HEK293 (cell line): Measurements from ENCODE around the gene CREB5.

Experiments used
- HOXA7 ChIP-seq: sonication (generic); formaldehyde crosslinking; IDR thresholded peaks from 2 replicates; pipeline ENCODE4 v1.8.1; 2022; ENCODE audit warnings: missing genetic modification reagents, borderline replicate concordance
- IKZF3 ChIP-seq: fragments of 450-650 bp; IDR thresholded peaks from 2 replicates; pipeline ENCODE4 v1.5.0; 2018; ENCODE audit warnings: missing biosample characterization, mild to moderate bottlenecking, missing genetic modification characterization, moderate library complexity
- KLF10 ChIP-seq: fragments of 450-650 bp; IDR thresholded peaks from 2 replicates; pipeline ENCODE4 v1.5.1; 2018; ENCODE audit warnings: missing biosample characterization, mild to moderate bottlenecking, missing genetic modification characterization
- KLF8 ChIP-seq: fragments of 450-650 bp; formaldehyde crosslinking; IDR thresholded peaks from 2 replicates; pipeline ENCODE4 v1.5.1; 2016; ENCODE audit warnings: missing biosample characterization, missing genetic modification characterization
- OSR2 ChIP-seq: fragments of 450-650 bp; formaldehyde crosslinking; IDR thresholded peaks from 2 replicates; pipeline ENCODE4 v1.5.1; 2016; ENCODE audit warnings: missing biosample characterization, missing genetic modification characterization
- RBAK ChIP-seq: fragments of 450-650 bp; formaldehyde crosslinking; IDR thresholded peaks from 2 replicates; pipeline ENCODE4 v1.5.1; 2016; ENCODE audit warnings: missing biosample characterization, missing genetic modification characterization
- SP3 ChIP-seq: fragments of 450-650 bp; formaldehyde crosslinking; IDR thresholded peaks from 2 replicates; pipeline ENCODE4 v1.5.1; 2016; ENCODE audit warnings: missing biosample characterization, missing genetic modification characterization
- ZBTB1 ChIP-seq: fragments of 450-650 bp; formaldehyde crosslinking; IDR thresholded peaks from 2 replicates; pipeline ENCODE4 v1.5.1; 2016; ENCODE audit warnings: missing biosample characterization, missing genetic modification characterization
- ZBTB48 ChIP-seq: fragments of 450-650 bp; formaldehyde crosslinking; IDR thresholded peaks from 2 replicates; pipeline ENCODE4 v1.5.1; 2016; ENCODE audit warnings: missing biosample characterization, missing genetic modification characterization
- ZBTB49 ChIP-seq: fragments of 450-650 bp; formaldehyde crosslinking; IDR thresholded peaks from 2 replicates; pipeline ENCODE4 v1.5.1; 2016; ENCODE audit warnings: missing biosample characterization, missing genetic modification characterization, low read depth
- ZNF114 ChIP-seq: fragments of 450-650 bp; formaldehyde crosslinking; IDR thresholded peaks from 2 replicates; pipeline ENCODE4 v1.5.0; 2017; ENCODE audit warnings: missing biosample characterization, missing genetic modification characterization
- ZNF132 ChIP-seq: fragments of 450-650 bp; formaldehyde crosslinking; IDR thresholded peaks from 2 replicates; pipeline ENCODE4 v1.5.1; 2017; ENCODE audit warnings: missing biosample characterization, missing genetic modification characterization, borderline replicate concordance
- ZNF175 ChIP-seq: fragments of 450-650 bp; formaldehyde crosslinking; IDR thresholded peaks from 2 replicates; pipeline ENCODE4 v1.5.1; 2016; ENCODE audit warnings: missing biosample characterization, missing genetic modification characterization
- ZNF211 ChIP-seq: fragments of 450-650 bp; formaldehyde crosslinking; IDR thresholded peaks from 2 replicates; pipeline ENCODE4 v1.5.1; 2016; ENCODE audit warnings: low read depth, missing biosample characterization, missing genetic modification characterization
- ZNF221 ChIP-seq: fragments of 450-650 bp; formaldehyde crosslinking; IDR thresholded peaks from 2 replicates; pipeline ENCODE4 v1.5.1; 2017; ENCODE audit warnings: missing biosample characterization, missing genetic modification characterization, borderline replicate concordance
- ZNF239 ChIP-seq: fragments of 450-650 bp; formaldehyde crosslinking; IDR thresholded peaks from 2 replicates; pipeline ENCODE4 v1.5.1; 2016; ENCODE audit warnings: missing biosample characterization, missing genetic modification characterization
- ZNF24 ChIP-seq: fragments of 450-650 bp; formaldehyde crosslinking; IDR thresholded peaks from 2 replicates; pipeline ENCODE4 v1.5.1; 2016; ENCODE audit warnings: missing biosample characterization, missing genetic modification characterization
- ZNF248 ChIP-seq: fragments of 450-650 bp; formaldehyde crosslinking; IDR thresholded peaks from 2 replicates; pipeline ENCODE4 v1.5.1; 2017; ENCODE audit warnings: missing biosample characterization, missing genetic modification characterization
- ZNF292 ChIP-seq: fragments of 450-650 bp; formaldehyde crosslinking; IDR thresholded peaks from 2 replicates; pipeline ENCODE4 v1.5.1; 2016; ENCODE audit warnings: low read depth, missing biosample characterization, missing genetic modification characterization, borderline replicate concordance
- ZNF423 ChIP-seq: fragments of 450-650 bp; formaldehyde crosslinking; IDR thresholded peaks from 2 replicates; pipeline ENCODE4 v1.5.1; 2016; ENCODE audit warnings: missing biosample characterization, missing genetic modification characterization
- ZNF501 ChIP-seq: fragments of 450-650 bp; formaldehyde crosslinking; IDR thresholded peaks from 2 replicates; pipeline ENCODE4 v1.5.1; 2016; ENCODE audit warnings: missing biosample characterization, missing genetic modification characterization
- ZNF529 ChIP-seq: fragments of 450-650 bp; formaldehyde crosslinking; IDR thresholded peaks from 2 replicates; pipeline ENCODE4 v1.5.1; 2017; ENCODE audit warnings: missing genetic modification characterization, missing biosample characterization; ENCODE audit not compliant: insufficient replicate concordance
- ZNF561 ChIP-seq: fragments of 450-650 bp; IDR thresholded peaks from 2 replicates; pipeline ENCODE4 v1.5.1; 2018; ENCODE audit warnings: missing biosample characterization, missing genetic modification characterization, borderline replicate concordance
- ZNF600 ChIP-seq: fragments of 450-650 bp; formaldehyde crosslinking; IDR thresholded peaks from 2 replicates; pipeline ENCODE4 v1.5.1; 2016; ENCODE audit warnings: missing biosample characterization, missing genetic modification characterization
- ZNF624 ChIP-seq: fragments of 450-650 bp; formaldehyde crosslinking; IDR thresholded peaks from 2 replicates; pipeline ENCODE4 v1.5.1; 2017; ENCODE audit warnings: missing biosample characterization, missing genetic modification characterization
- ZNF629 ChIP-seq: fragments of 450-650 bp; formaldehyde crosslinking; IDR thresholded peaks from 2 replicates; pipeline ENCODE4 v1.5.1; 2017; ENCODE audit warnings: missing biosample characterization, missing genetic modification characterization
- ZNF658 ChIP-seq: fragments of 450-650 bp; formaldehyde crosslinking; IDR thresholded peaks from 2 replicates; pipeline ENCODE4; 2016; ENCODE audit warnings: missing biosample characterization, missing genetic modification characterization
- ZNF747 ChIP-seq: fragments of 450-650 bp; formaldehyde crosslinking; IDR thresholded peaks from 2 replicates; pipeline ENCODE4 v1.5.1; 2016; ENCODE audit warnings: missing biosample characterization, missing genetic modification characterization
- ZNF791 ChIP-seq: fragments of 450-650 bp; formaldehyde crosslinking; IDR thresholded peaks from 2 replicates; pipeline ENCODE4 v1.5.1; 2016; ENCODE audit warnings: missing biosample characterization, missing genetic modification characterization
- ZSCAN30 ChIP-seq: fragments of 450-650 bp; IDR thresholded peaks from 2 replicates; pipeline ENCODE4 v1.5.1; 2018; ENCODE audit warnings: missing biosample characterization, mild to moderate bottlenecking, missing genetic modification characterization, moderate library complexity
- ZXDB ChIP-seq: fragments of 450-650 bp; formaldehyde crosslinking; IDR thresholded peaks from 2 replicates; pipeline ENCODE4 v1.5.1; 2016; ENCODE audit warnings: missing biosample characterization, missing genetic modification characterization
- TF ChIP-seq, protein P1 (sequence below): fragments of 450-650 bp; formaldehyde crosslinking; IDR thresholded peaks from 2 replicates; pipeline ENCODE4 v1.5.1; 2016; ENCODE audit warnings: missing biosample characterization, missing genetic modification characterization
- TF ChIP-seq, protein P2 (sequence below): fragments of 450-650 bp; formaldehyde crosslinking; IDR thresholded peaks from 2 replicates; pipeline ENCODE4 v1.5.1; 2016; ENCODE audit warnings: missing biosample characterization, missing genetic modification characterization
- TF ChIP-seq, protein P3 (sequence below): fragments of 450-650 bp; formaldehyde crosslinking; optimal IDR thresholded peaks from 2 replicates; pipeline ENCODE3; 2016; ENCODE audit warnings: missing biosample characterization, mild to moderate bottlenecking, missing genetic modification characterization

Gene CREB5

DNA sequence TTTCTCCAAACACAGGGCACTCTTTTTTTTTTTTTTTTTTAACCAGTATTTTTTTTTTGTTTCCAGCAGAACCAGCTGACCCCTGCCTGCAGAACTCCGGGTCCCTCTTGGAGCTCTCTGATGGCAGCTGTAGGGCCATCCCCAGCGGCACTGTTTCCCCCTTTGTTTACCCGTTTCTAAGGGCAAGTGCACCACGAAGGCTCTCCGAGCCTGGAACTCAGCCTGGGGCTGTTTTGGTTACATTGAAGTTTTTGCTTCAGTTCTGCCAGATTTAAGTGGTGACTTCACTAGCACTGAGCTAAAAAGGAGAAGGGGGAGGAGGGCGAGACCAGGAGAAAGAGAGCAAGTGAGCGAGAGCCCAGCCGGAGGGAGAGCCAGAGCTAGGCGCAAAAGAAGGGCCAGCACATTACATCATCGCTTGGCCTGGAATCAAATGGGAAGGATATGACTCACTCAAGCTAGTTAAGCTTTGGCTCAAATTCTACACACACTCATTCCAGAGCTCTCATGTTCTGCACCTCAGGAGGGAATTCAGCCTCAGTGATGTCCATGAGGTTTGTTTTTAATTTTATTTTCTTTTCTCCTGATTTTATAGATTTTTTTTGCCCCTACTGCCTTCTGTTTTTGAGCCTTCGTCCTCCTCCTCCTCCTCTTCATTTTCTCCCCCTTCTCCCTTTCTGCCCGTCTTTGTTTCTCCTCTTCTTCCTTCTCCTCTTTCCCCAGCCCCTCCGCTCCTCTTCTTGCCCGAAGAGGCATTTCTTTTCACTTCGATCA, 273.5 kb downstream of the CREB5 start (continued):
- TF ChIP-seq SP3 (tag by site-specific recombination): peak; percentile 13; the same call in 1 of the 2 replicates
- no peak for TF ChIP-seq ZNF211
- TF ChIP-seq ZSCAN30 (tag by site-specific recombination): peak; percentile 84; the same call in 1 of the 2 replicates
- TF ChIP-seq ZNF24 (tag by site-specific recombination): peak; percentile 94
- no peak for TF ChIP-seq ZNF747 (tag by site-specific recombination)
- TF ChIP-seq ZNF561 (tag by site-specific recombination): peak; percentile 75; the same call in 1 of the 2 replicates
- TF ChIP-seq ZNF791: no peak
- TF ChIP-seq RBAK (tag by site-specific recombination): no peak
- no peak for TF ChIP-seq HOXA7 (CRISPR knock-in tag)
- TF ChIP-seq, protein P1, sequence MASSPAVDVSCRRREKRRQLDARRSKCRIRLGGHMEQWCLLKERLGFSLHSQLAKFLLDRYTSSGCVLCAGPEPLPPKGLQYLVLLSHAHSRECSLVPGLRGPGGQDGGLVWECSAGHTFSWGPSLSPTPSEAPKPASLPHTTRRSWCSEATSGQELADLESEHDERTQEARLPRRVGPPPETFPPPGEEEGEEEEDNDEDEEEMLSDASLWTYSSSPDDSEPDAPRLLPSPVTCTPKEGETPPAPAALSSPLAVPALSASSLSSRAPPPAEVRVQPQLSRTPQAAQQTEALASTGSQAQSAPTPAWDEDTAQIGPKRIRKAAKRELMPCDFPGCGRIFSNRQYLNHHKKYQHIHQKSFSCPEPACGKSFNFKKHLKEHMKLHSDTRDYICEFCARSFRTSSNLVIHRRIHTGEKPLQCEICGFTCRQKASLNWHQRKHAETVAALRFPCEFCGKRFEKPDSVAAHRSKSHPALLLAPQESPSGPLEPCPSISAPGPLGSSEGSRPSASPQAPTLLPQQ (tag by site-specific recombination): 0 out of 2 replicates have a peak, but pooled peaks have one; percentile 63
- TF ChIP-seq ZNF221: no peak
- no peak for TF ChIP-seq ZNF624
- no peak for TF ChIP-seq ZNF114 (tag by site-specific recombination)
- TF ChIP-seq IKZF3 (tag by site-specific recombination): peak; percentile 96
- peak; percentile 100 for TF ChIP-seq ZNF600 (tag by site-specific recombination)
- TF ChIP-seq OSR2 (tag by site-specific recombination): no peak
- TF ChIP-seq ZNF629 (tag by site-specific recombination): peak; percentile 93
- no peak for TF ChIP-seq ZNF175 (tag by site-specific recombination)
- TF ChIP-seq ZNF658: no peak
- no peak for TF ChIP-seq ZBTB1 (tag by site-specific recombination)
- no peak for TF ChIP-seq ZNF423 (tag by site-specific recombination)
- TF ChIP-seq ZNF501 (tag by site-specific recombination): peak; percentile 33; the same call in 1 of the 2 replicates
- TF ChIP-seq ZNF132 (tag by site-specific recombination): no peak
- TF ChIP-seq ZNF292 (tag by site-specific recombination): no peak
- TF ChIP-seq KLF8: no peak
- peak; percentile 68; the same call in 1 of the 2 replicates for TF ChIP-seq KLF10 (tag by site-specific recombination)
- no peak for TF ChIP-seq ZNF239 (tag by site-specific recombination)
- TF ChIP-seq ZNF248 (tag by site-specific recombination): no peak
- peak; percentile 77 for TF ChIP-seq ZXDB (tag by site-specific recombination)
- TF ChIP-seq, protein P2, sequence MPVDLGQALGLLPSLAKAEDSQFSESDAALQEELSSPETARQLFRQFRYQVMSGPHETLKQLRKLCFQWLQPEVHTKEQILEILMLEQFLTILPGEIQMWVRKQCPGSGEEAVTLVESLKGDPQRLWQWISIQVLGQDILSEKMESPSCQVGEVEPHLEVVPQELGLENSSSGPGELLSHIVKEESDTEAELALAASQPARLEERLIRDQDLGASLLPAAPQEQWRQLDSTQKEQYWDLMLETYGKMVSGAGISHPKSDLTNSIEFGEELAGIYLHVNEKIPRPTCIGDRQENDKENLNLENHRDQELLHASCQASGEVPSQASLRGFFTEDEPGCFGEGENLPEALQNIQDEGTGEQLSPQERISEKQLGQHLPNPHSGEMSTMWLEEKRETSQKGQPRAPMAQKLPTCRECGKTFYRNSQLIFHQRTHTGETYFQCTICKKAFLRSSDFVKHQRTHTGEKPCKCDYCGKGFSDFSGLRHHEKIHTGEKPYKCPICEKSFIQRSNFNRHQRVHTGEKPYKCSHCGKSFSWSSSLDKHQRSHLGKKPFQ: 0 out of 2 replicates have a peak, but pooled peaks have one; percentile 24
- TF ChIP-seq ZBTB49 (tag by site-specific recombination): no peak
- no peak for TF ChIP-seq ZBTB48 (tag by site-specific recombination)
- TF ChIP-seq ZNF529 (tag by site-specific recombination): no peak
- TF ChIP-seq, protein P3, sequence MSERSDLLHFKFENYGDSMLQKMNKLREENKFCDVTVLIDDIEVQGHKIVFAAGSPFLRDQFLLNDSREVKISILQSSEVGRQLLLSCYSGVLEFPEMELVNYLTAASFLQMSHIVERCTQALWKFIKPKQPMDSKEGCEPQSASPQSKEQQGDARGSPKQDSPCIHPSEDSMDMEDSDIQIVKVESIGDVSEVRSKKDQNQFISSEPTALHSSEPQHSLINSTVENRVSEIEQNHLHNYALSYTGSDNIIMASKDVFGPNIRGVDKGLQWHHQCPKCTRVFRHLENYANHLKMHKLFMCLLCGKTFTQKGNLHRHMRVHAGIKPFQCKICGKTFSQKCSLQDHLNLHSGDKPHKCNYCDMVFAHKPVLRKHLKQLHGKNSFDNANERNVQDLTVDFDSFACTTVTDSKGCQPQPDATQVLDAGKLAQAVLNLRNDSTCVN (tag by site-specific recombination): no peak
